Measurements from ENCODE around the gene GYPE. TPM values are rescaled to one million over a fixed set of nuclear protein-coding genes. Genes with fewer than 3 reads are reported as not detected.
"Not testable (repeated sequence)": the region's sequence is repeated elsewhere in the genome, so short reads cannot be mapped to it uniquely, and the experiment has no call there.

GYPE gene
- total and polyA plus RNA-seq, 2 donors, result 1.8 to 3.1 TPM

- not testable (repeated sequence) for H3K27me3 ChIP-seq (ENCODE audit: control insufficient read depth in 2 of 2, insufficient read depth in 1 of 2, low read length in 1 of 2); H3K9me3 ChIP-seq (ENCODE audit: control insufficient read depth in 2 of 2, insufficient read depth in 1 of 2, low read length in 1 of 2); H3K27ac ChIP-seq (ENCODE audit: low read depth in 1 of 2, low read length in 1 of 2); H3K36me3 ChIP-seq (ENCODE audit: control insufficient read depth in 2 of 2, insufficient read depth in 2 of 2, low read length in 1 of 2); H3K4me3 ChIP-seq (ENCODE audit: low read length in 2 of 2); DNase-seq (ENCODE audit: low read depth in 6 of 9, low spot score in 9 of 9); H3K4me1 ChIP-seq (ENCODE audit: control insufficient read depth in 2 of 2, insufficient read depth in 2 of 2, low read length in 2 of 2)
- 17% methylated on average over 4 of the region's 4 CpGs for WGBS
Observed at GRCh38 chr4:143829239-143829620, 76.1 kb downstream of the GYPE start.

Other genes with a start within 250 kb of the GYPE start
- 0.71 TPM for gene FREM3, start 204.9 kb downstream of the GYPE start, total RNA-seq
- 0.23 TPM for gene FREM3, start 204.9 kb downstream of the GYPE start, polyA plus RNA-seq
- 4.6 TPM for gene GYPB, start 113.8 kb upstream of the GYPE start, total RNA-seq
- 0.25 TPM for gene GYPB, start 113.8 kb upstream of the GYPE start, polyA plus RNA-seq
- gene GYPA, start 235.2 kb upstream of the GYPE start, total RNA-seq, result 8.2 TPM
- gene GYPA, start 235.2 kb upstream of the GYPE start, polyA plus RNA-seq, result 0.11 TPM